GM21423 (cell line): ENCODE measurements around the gene FIGNL2.
"Not testable (repeated sequence)": the region's sequence is repeated elsewhere in the genome, so short reads cannot be mapped to it uniquely, and the experiment has no call there.

Source experiments
- ATAC-seq: cut with Tn5 transposase; IDR thresholded peaks from one replicate; pipeline ENCODE4 v1.9.1; 2021; ENCODE audit warnings: mild to moderate bottlenecking, moderate library complexity; ENCODE audit not compliant: unreplicated experiment

The FIGNL2 gene

GRCh38 chr12:51848326-51848727 is at the start of gene FIGNL2:
TSS of gene FIGNL2 (minus strand) at chr12:51848718. CDS start at chr12:51822413, 26,305 bp downstream.
- ATAC-seq = no peak

GRCh38 chr12:51897181-51897580 is 48.7 kb upstream of the FIGNL2 start:
- ATAC-seq = no peak

- no peak for ATAC-seq
Measured at GRCh38 chr12:51896236-51896635, 47.7 kb upstream of the FIGNL2 start.

- ATAC-seq = no peak
Measured at GRCh38 chr12:51895378-51896135, 47.0 kb upstream of the FIGNL2 start.

- no peak for ATAC-seq
Measured at GRCh38 chr12:51893786-51894185, 45.3 kb upstream of the FIGNL2 start.

- ATAC-seq = no peak
Measured at GRCh38 chr12:51891843-51892242, 43.3 kb upstream of the FIGNL2 start.

- ATAC-seq = no peak
Measured at GRCh38 chr12:51890511-51891171, 42.1 kb upstream of the FIGNL2 start.

- no peak for ATAC-seq
Measured at GRCh38 chr12:51890133-51890464, 41.6 kb upstream of the FIGNL2 start.

- ATAC-seq = no peak
Measured at GRCh38 chr12:51889216-51890132, 41.0 kb upstream of the FIGNL2 start.

GRCh38 chr12:51888316-51889215 is 40.0 kb upstream of the FIGNL2 start:
- ATAC-seq = no peak

- no peak for ATAC-seq
Measured at GRCh38 chr12:51887476-51888315, 39.2 kb upstream of the FIGNL2 start, which contains the start of gene ANKRD33. TSS of gene ANKRD33 (plus strand) at chr12:51888103. CDS start at chr12:51888187, 84 bp downstream.

GRCh38 chr12:51886021-51886710 is 37.6 kb upstream of the FIGNL2 start:
- no peak for ATAC-seq

- ATAC-seq = not testable (repeated sequence)
Measured at GRCh38 chr12:51885294-51886020, 36.9 kb upstream of the FIGNL2 start.

GRCh38 chr12:51884676-51885229 is 36.2 kb upstream of the FIGNL2 start:
- no peak for ATAC-seq

GRCh38 chr12:51883998-51884675 is 35.6 kb upstream of the FIGNL2 start:
- no peak for ATAC-seq

- ATAC-seq = no peak
Measured at GRCh38 chr12:51883295-51883694, 34.8 kb upstream of the FIGNL2 start.

GRCh38 chr12:51879102-51879501 is 30.6 kb upstream of the FIGNL2 start:
- no peak for ATAC-seq
